Amniotic epithelial cell (primary cell): ENCODE results near the gene SLX9.

Experiments
- DNase-seq: peaks from one replicate; pipeline ENCODE4 v3.0.0-alpha.2; 2010; ENCODE audit warnings: low read depth

The SLX9 gene

GRCh38 chr21:44930543-44930981 is 9.3 kb upstream of the SLX9 start:
- no peak for DNase-seq

GRCh38 chr21:44931137-44931500 is 8.7 kb upstream of the SLX9 start:
- DNase-seq, result no peak

DNA sequence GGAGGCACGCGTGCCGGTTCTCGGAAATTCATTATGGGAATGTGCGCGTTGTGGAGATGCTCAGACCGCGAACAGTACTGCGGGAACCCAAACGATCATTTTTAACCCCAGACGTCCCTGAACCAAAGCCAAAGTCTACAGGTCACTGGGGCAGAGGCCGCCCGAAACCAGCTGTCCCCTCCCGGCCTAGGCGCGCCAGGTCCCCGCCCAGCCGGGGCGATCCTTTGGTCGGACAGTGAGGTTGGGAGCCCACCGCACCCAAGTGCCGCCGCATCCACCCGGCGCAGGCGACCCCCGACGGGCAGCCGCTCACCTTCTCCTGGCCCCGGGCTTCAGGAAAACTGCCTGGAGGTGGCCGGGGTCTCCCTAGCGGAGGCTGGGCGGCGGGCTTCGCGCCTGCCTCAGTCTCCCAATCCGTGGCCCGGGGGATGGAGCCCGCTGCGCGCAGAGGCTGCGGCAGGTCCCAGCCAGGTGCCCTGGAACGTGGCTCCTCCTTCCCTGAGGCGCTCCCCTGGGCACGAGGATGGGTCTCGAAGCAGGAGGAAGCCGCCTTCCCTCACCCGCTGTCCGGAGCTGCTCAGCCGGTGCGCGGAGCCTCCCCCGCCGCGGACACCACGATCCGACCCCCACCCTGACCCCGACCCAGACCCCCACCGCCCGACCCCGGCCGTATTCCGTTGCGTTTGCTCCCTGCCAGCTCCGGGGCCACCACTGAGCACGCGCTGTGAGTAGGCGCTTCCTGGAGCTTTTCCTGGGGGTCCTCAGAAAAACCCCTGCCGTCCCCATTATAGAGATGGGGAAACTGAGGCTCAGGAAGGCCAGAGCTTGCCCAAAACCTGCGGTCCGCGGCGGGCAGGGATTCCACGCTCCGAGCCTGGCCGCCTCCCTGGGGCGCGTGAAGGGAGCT is 8.1 kb upstream of the SLX9 start:
- no peak for DNase-seq

GRCh38 chr21:44932408-44933181 is 7.2 kb upstream of the SLX9 start:
- DNase-seq, result no peak

DNA sequence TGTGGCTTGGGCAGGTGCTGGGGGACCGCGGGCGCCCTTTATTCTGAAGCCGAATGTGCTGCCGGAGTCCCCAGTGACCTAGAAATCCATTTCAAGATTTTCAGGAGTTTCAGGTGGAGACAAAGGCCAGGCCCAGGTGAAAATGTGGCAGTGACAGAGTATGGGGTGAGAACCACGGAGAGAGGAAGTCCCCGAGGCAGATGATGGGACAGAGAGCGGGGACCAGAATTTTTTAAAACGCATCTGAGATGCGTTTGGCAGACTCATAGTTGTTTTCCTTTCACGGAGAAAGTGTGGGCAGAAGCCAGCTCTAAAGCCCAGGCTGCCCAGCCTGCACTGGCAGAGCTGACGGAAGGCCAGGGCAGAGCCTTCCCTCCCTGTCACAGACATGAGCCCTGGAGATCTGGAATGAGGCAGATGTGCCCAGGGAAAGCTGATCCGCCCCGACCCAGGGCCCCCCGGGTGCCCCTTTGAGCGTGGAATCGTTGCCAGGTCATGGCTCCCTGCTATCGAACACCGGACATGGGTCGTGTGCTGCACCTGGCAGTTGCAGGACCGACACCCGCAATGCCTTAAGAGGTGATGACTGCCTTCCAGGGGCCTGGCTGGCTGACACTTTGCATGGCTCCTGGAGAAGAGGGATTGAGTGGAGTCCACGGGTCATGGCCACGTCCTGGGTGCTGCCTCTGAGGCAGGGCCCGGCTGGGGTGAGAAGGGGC is 6.5 kb upstream of the SLX9 start:
- DNase-seq, result no peak

DNA sequence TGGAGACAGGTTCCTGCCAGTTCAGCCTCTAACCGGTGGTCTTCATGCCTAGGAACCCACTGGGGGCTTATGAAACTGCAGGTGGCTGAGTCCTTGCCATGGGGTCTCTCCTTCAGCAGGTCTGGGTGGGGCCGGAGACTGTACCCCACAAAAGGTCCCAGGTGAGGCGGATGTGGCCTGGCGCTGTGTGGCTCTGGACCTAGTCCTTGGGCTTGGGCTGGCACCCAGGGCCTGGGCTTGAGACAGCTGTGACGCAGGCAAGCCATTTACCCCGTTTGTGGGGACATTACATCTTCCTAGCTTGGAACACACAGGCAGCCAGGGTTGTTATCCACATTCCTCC is 5.9 kb upstream of the SLX9 start:
- no peak for DNase-seq

DNA sequence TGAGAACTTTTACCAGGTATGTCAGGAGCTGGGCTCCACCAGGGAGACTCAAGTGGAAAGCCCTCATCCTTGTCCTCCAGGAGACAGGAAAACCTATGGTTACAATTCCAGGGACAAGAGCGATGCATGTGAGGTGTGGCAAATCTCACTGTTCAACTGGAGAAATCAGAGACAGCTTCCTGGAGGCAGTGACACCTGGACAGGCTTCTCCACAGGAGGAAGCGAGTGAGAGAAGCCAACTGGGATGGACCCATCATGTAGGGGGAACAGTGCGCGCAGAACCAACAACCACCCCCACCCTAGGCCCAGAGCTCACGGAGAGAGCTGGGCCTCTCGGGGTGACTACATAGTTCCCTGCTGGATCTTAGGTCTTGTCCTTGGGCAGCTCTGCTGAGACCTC is 5.6 kb upstream of the SLX9 start:
- DNase-seq, result no peak

DNA sequence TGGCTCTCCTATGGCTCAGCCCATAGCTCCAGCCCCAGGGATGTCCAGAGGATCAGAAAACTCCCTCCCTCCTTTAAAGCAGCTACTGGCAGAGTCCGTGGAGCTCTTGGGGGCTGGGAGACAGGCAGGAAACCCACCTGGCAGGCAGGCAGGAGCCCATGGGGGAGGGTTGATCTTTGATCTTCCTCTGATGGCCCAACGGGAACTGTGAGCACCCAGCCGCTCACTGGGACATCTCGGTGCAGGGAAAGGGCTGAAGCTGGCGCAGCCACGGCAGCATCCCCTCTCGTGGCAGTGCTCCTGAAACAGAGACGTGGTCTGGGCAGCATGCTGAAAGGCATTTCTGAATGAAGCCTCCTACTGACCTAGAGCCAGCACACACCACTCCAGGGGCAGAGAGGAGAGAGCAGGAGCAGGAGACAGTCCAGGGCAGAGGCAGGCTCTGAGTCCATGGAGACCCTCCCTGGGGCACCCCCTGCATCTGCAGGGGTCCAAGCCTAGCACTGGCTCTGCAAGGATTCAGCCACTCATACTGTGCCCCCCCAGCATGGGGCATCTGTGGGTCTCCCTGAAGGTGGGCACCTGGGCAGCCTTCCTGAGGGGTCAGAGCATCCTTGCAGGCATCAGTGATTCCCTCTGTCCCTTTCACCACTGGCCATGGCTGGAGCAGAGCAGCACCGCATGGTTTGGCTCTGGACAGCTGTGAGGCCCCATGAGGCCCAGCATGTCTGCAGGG is 4.9 kb upstream of the SLX9 start:
- no peak for DNase-seq

DNA sequence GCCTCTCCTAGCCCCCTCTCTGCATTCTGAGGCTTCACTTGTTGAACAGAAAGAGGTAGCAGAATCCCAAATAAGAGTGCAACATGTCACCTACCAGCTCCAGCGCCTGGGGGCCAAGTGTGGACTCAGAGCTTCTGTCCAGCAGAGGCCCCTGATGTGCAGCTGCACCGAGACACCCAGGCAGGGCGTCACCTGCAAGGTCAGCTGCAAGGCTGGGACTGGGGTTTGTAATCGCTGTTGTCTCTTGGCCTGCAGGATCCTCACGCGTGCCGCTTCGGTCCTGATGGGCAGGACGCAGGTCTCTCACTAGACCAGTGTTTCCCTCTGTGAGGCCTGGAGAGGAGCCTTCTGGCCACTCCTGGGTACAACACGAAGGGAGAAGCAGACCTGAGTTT is 4.3 kb upstream of the SLX9 start:
- no peak for DNase-seq

- DNase-seq, result no peak
Measured at GRCh38 chr21:44938772-44939531, 877 bp upstream of the SLX9 start.

DNA sequence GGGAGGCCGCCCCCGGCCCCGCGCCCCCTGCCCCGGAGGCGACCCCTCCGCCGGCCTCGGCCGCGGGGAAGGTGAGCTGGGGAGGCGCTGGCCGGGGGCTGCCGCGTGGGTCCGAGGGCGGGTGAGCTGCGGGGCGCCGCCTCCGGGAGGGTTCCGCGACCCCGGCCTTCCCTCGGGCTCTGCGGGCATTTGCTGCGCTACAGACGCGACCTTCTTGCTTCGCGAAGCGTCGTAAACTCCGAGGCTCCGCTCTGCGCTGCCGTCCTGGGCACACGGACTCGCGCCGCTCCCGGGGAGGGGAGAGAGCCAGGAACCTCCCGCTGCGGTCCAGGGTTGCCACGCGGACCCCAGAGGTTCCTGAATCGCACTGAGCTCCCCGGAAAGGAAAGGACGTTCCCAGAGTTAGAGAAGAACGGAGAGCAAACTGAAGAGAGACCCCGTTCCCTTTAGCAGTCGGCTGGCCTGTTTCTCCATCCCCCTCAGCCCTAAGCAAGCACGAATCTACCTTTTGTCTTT is 345 bp downstream of the SLX9 start:
- DNase-seq, result no peak

- no peak for DNase-seq
Measured at GRCh38 chr21:44941567-44941966, 1.7 kb downstream of the SLX9 start.

- no peak for DNase-seq
Measured at GRCh38 chr21:44942566-44942965, 2.7 kb downstream of the SLX9 start.

GRCh38 chr21:44943005-44943685 is 3.3 kb downstream of the SLX9 start:
- DNase-seq, result no peak

DNA sequence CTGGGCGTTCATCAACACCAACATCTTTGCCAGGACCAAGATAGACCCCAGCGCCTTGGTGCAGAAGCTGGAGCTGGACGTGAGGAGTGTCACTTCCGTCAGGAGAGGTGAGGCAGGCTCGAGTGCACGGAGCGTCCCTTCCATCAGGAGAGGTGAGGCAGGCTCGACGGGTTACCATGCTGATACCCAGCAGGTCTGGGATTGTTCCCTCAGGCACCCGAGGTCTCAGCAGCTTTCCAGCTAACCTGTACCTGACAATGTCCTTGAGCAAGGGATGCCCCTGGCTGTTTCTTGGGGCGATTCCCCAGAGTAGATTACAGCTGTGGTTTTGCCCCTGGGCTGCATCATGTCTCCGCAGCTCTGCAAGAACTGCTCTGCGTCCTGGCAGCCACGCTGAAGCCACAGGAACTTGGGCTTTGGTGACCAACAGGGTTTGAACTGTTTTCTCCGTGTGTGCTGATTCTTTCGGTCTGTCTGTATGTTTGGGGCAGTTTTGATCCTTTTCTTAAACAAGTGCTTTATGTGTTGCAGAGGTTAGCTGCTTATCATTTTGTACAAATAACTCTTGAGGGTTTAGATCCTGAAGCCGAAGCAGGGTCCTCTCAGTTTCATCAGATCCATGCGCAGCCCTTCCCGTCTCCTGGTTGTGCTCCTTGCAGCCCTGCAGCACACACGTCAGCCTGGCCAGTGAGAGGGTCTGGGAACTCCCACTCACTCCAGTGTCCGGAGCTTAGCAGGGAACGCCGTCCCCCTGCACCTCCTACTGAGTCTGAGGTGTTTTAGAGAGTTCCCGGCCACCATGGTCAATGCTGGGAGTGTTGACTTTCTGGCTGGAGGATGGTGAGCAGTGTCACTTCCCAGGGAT is 4.1 kb downstream of the SLX9 start:
- DNase-seq, result no peak

DNA sequence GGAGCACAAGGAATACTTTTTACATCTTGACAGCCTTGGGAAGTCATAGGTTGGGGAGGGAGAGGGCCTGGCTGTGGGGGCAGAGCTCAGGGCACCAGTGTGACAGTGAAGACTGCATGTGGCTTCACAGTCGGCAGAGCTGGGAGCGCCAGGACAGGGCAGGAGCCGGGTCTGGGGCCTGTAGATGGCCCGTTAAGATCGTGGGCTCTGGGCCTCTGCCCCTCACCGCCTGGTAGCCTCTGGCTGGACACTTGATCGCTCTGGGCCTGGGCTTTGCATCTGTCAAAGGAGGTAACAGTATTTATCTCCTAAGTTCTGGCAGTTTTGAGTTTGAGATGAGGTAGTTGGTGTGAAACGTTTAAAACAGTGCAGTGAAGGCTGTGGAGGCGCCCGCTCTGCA is 4.8 kb downstream of the SLX9 start:
- DNase-seq, result no peak

- DNase-seq, result no peak
Measured at GRCh38 chr21:44946254-44947041, 6.6 kb downstream of the SLX9 start.

DNA sequence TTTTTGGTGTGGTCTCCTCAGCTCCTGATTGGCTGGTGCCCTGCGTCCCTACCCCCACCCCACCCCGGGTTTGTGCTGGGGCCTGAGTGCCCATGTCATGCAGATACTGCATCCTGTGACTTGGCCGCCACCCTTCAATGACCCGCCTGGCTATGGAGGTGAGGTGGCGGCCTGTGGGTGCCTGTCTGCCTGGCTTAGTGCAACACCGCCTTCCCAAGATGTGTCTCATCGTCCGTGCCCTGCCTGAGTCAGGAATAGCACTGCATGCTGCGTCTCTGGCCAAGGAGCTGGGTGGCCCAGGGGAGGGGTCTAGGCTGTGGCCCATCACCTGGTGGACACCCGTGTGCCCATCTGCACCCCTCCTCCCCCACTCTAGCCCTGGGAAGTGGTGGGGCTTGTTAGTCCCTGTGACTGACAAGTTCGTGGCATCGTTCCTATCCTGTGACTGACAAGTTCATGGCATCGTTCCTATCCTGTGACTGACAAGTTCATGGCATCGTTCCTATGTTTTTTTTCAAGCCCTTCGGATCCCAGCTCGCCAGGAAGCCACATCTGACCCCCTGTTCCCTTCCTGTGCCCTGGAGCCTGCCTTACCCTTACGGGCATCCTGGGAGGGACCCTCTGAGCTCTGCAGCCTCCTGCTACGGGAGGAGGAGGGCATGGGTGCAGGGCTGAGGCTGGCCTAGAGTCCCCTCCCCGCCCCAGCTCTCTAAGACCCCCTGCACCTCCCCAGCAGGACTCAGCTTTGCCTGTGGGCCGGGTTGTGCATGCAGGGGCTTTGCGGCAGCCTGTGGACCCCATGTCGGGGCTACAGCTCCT is 7.5 kb downstream of the SLX9 start:
- no peak for DNase-seq
